ENCODE results near the gene ARL8B. TPM values are rescaled to one million over a fixed set of nuclear protein-coding genes. Genes with fewer than 3 reads are reported as not detected.

Gene ARL8B
- total and polyA plus RNA-seq, 2 donors (not counting 1 experiment from before 2014, with no cell fraction given): 74.8 to 98.4 TPM

GRCh38 chr3:5186858-5187155 lies 64.7 kb downstream of the ARL8B start:
- Histone ChIP-seq H3K9me3 (ENCODE audit: control insufficient read depth, insufficient read depth, low read depth, low read length) (no peaks in the 10 kb centered on the region), H3K79me2 (ENCODE audit: control insufficient read depth, insufficient read depth, low read length) (peaks cover 36% of the 10 kb centered on the region), H3K4me1 (ENCODE audit: control insufficient read depth, extremely low read depth, insufficient read depth, low read length) (peaks cover 4% of the 10 kb centered on the region), H3K9ac (ENCODE audit: insufficient read depth, low read length) (peak overlapping the region; percentile 39), H3K27ac (ENCODE audit: insufficient read depth, low read length) (peak overlapping the region; percentile 84), H3K4me2 (ENCODE audit: extremely low read depth, insufficient read depth, low read length) (peak overlapping the region; percentile 99), H3K27me3 (ENCODE audit: control insufficient read depth, insufficient read depth, low read length) (no peaks in the 10 kb centered on the region), H2AFZ (ENCODE audit: low read length) (peak overlapping the region; percentile 18), H3K36me3 (ENCODE audit: control insufficient read depth, insufficient read depth, low read length) (no peaks in the 10 kb centered on the region), H4K20me1 (ENCODE audit: control insufficient read depth, extremely low read depth, insufficient read depth, low read length) (no peaks in the 10 kb centered on the region), H3K4me3 (replicated peaks in 1 of 4; ENCODE audit: control extremely low read depth in 1 of 4, insufficient read depth in 1 of 4, low read depth in 3 of 4, low read length in 4 of 4) (peak overlapping the region; percentile 30 to 86 (median 56))
- TF ChIP-seq CTCF (conservative IDR thresholded peaks at IDR 0.05 in 1 of 2, IDR thresholded peaks at IDR 0.05 in 1 of 2; ENCODE audit: low read depth in 1 of 2, low read length in 2 of 2) (no peak), EZH2 (IDR thresholded peaks at IDR 0.05; ENCODE audit: low read length, missing control alignments) (no peak)
- peak; percentile 28 to 62 for DNase-seq (ENCODE audit: low read depth in 2 of 2)

GRCh38 chr3:5187156-5187919 lies 65.2 kb downstream of the ARL8B start, which contains the start of gene EDEM1:
Gene EDEM1 (plus strand): TSS chr3:5187707. CDS start chr3:5187806, 99 bp downstream.
- peak within 1 kb of the TSS; percentile 93 for H3K9ac ChIP-seq (ENCODE audit: insufficient read depth, low read length)
- H3K9me3 ChIP-seq (ENCODE audit: control insufficient read depth, insufficient read depth, low read depth, low read length): no peaks in the 10 kb centered on the region
- H3K4me2 ChIP-seq (ENCODE audit: extremely low read depth, insufficient read depth, low read length): peak within 1 kb of the TSS; percentile 99
- no peaks in the 10 kb centered on the region for H3K36me3 ChIP-seq (ENCODE audit: control insufficient read depth, insufficient read depth, low read length)
- H3K27me3 ChIP-seq (ENCODE audit: control insufficient read depth, insufficient read depth, low read length): no peaks in the 10 kb centered on the region
- H3K4me3 ChIP-seq (replicated peaks in 1 of 4; ENCODE audit: control extremely low read depth in 1 of 4, insufficient read depth in 1 of 4, low read depth in 3 of 4, low read length in 4 of 4): peak within 1 kb of the TSS; percentile 75 to 92 (median 90)
- H4K20me1 ChIP-seq (ENCODE audit: control insufficient read depth, extremely low read depth, insufficient read depth, low read length): no peaks in the 10 kb centered on the region
- H3K27ac ChIP-seq (ENCODE audit: insufficient read depth, low read length): peak within 1 kb of the TSS; percentile 93
- DNase-seq (ENCODE audit: low read depth in 2 of 2): peak; percentile 93 to 94
- H2AFZ ChIP-seq (ENCODE audit: low read length): peak within 1 kb of the TSS; percentile 18
- peaks cover 4% of the 10 kb centered on the region for H3K4me1 ChIP-seq (ENCODE audit: control insufficient read depth, extremely low read depth, insufficient read depth, low read length)
- TF ChIP-seq CTCF (conservative IDR thresholded peaks at IDR 0.05 in 1 of 2, IDR thresholded peaks at IDR 0.05 in 1 of 2; ENCODE audit: low read depth in 1 of 2, low read length in 2 of 2) (no peak), EZH2 (IDR thresholded peaks at IDR 0.05; ENCODE audit: low read length, missing control alignments) (no peak)
- peaks cover 41% of the 10 kb centered on the region for H3K79me2 ChIP-seq (ENCODE audit: control insufficient read depth, insufficient read depth, low read length)

DNA sequence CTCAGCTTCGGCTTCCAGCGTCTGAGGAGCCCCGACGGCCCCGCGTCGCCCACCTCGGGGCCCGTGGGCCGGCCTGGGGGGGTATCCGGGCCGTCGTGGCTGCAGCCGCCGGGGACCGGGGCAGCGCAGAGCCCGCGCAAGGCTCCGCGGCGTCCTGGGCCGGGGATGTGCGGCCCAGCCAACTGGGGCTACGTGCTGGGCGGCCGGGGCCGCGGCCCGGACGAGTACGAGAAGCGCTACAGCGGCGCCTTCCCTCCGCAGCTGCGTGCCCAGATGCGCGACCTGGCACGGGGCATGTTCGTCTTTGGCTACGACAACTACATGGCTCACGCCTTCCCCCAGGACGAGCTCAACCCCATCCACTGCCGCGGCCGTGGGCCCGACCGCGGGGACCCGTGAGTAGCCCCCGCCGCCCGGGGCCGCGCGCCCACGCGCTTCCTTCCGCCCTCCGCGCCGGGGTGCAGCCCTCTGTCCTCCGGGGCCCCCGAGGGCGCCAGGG lies 65.9 kb downstream of the ARL8B start:
- H3K4me2 ChIP-seq (ENCODE audit: extremely low read depth, insufficient read depth, low read length): peak overlapping the region; percentile 74
- peak overlapping the region; percentile 93 for H3K27ac ChIP-seq (ENCODE audit: insufficient read depth, low read length)
- no peaks in the 10 kb centered on the region for H4K20me1 ChIP-seq (ENCODE audit: control insufficient read depth, extremely low read depth, insufficient read depth, low read length)
- H3K4me3 ChIP-seq (replicated peaks in 1 of 4; ENCODE audit: control extremely low read depth in 1 of 4, insufficient read depth in 1 of 4, low read depth in 3 of 4, low read length in 4 of 4): peak overlapping the region; percentile 75 to 92 (median 90)
- H3K9ac ChIP-seq (ENCODE audit: insufficient read depth, low read length): peak overlapping the region; percentile 93
- H3K9me3 ChIP-seq (ENCODE audit: control insufficient read depth, insufficient read depth, low read depth, low read length): no peaks in the 10 kb centered on the region
- H2AFZ ChIP-seq (ENCODE audit: low read length): peak overlapping the region; percentile 9
- H3K4me1 ChIP-seq (ENCODE audit: control insufficient read depth, extremely low read depth, insufficient read depth, low read length): peaks cover 4% of the 10 kb centered on the region
- no peaks in the 10 kb centered on the region for H3K27me3 ChIP-seq (ENCODE audit: control insufficient read depth, insufficient read depth, low read length)
- peak; percentile 29 to 41 for DNase-seq (ENCODE audit: low read depth in 2 of 2)
- no peaks in the 10 kb centered on the region for H3K36me3 ChIP-seq (ENCODE audit: control insufficient read depth, insufficient read depth, low read length)
- no peak for TF ChIP-seq EZH2 (IDR thresholded peaks at IDR 0.05; ENCODE audit: low read length, missing control alignments)
- peaks cover 46% of the 10 kb centered on the region for H3K79me2 ChIP-seq (ENCODE audit: control insufficient read depth, insufficient read depth, low read length)

All from fibroblast of lung (primary cell).